Testis (tissue), 2 donors: ENCODE measurements around the gene HLA-A.

ENCODE experiments used
- CTCF ChIP-seq, 3 experiments: fragments of 450-650 bp in 2 of 3; fragments of 200-600 bp in 1 of 3; sonication (generic) in 1 of 3; IDR thresholded peaks; one replicate each; pipeline ENCODE4 v1.5.1; 2016 to 2019; ENCODE audit warnings: antibody characterized with exemption in 3 of 3, mild to moderate bottlenecking in 2 of 3, moderate library complexity in 1 of 3
- POLR2A ChIP-seq: fragments of 450-650 bp; IDR thresholded peaks from one replicate; pipeline ENCODE4 v1.6.1; 2017; ENCODE audit warnings: antibody characterized with exemption, mild to moderate bottlenecking, moderate library complexity

GRCh38 chr6:29949934-29950333 lies 7.6 kb downstream of the HLA-A start:
- TF ChIP-seq CTCF (IDR thresholded peaks at IDR 0.05) (no peak), POLR2A (no peak)
